HG03521 (cell line): ENCODE measurements around the gene DNAAF9.

Experiments used
- ATAC-seq: cut with Tn5 transposase; IDR thresholded peaks from one replicate; pipeline ENCODE4 v1.9.1; 2021; ENCODE audit warnings: mild to moderate bottlenecking, moderate library complexity; ENCODE audit not compliant: unreplicated experiment

The DNAAF9 gene

DNA sequence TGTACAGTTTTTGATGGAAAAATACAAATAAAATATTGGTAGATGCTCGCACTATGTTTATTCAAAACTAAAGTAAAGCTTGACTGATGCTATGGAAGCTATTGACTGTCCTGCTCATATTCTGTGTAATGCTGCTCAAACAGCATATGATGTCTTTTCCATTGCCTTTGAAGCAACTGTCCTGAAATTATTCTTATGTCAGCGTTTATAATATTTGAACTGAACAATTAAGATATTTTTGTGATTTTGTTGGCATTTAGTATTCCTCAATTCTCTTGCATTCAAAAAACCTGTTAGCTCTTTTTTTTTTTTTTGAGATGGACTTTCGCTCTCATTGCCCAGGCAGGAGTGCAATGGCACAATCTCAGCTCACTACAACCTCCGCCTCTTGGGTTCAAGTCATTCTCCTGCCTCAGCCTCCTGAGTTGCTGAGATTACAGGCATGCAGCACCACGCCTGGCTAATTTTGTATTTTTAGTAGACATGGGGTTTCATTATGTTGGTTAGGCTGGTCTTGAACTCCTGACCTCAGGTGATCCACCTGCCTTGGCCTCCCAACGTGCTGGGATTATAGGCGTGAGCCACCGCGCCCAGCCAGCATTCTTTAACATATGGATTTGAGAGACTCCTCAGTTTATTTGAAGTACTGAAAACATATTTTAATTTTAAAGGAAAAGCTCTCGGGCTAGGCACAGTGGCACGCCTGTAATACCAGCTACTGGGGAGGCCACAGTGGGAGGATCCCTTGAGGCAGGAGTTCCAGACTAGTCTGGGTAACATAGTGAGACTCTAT lies 5.3 kb upstream of the DNAAF9 start:
- ATAC-seq = no peak

DNA sequence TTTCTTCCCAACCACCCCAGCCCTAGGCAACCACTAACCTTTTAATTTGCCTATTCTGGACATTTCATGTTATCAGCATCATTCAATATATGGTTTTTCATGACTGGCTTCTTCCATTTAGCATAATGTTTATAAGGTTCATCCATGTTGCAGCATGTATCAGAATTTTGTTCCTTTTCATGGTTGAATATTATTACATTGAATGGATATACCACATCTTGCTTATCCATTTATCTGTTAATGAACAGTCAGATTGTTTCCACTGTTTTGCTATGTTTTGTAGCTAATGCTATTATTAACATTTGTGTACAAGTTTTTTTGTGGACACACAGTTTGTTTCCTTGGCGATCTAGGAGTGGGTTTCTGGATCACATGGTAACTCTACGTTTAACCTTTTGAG lies 3.0 kb upstream of the DNAAF9 start:
- no peak for ATAC-seq

DNA sequence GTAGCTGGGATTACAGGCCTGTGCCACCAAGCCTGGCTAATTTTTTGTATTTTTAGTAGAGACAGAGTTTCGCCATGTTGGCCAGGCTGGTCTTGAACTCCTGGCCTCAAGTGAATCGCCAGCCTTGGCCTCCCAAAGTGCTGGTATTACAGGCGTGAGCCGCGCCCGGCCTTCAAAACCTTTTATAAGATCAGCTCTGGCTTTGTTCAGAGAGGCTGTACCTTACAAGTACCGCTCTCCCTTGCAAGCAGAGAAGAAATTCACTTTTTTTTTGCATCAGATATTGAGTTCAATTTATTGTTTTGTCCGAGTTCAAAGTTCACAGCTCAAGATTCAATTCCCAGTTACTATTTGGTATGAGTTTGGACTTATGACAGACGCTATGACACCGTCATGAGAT lies 1.9 kb upstream of the DNAAF9 start:
- ATAC-seq = no peak

DNA sequence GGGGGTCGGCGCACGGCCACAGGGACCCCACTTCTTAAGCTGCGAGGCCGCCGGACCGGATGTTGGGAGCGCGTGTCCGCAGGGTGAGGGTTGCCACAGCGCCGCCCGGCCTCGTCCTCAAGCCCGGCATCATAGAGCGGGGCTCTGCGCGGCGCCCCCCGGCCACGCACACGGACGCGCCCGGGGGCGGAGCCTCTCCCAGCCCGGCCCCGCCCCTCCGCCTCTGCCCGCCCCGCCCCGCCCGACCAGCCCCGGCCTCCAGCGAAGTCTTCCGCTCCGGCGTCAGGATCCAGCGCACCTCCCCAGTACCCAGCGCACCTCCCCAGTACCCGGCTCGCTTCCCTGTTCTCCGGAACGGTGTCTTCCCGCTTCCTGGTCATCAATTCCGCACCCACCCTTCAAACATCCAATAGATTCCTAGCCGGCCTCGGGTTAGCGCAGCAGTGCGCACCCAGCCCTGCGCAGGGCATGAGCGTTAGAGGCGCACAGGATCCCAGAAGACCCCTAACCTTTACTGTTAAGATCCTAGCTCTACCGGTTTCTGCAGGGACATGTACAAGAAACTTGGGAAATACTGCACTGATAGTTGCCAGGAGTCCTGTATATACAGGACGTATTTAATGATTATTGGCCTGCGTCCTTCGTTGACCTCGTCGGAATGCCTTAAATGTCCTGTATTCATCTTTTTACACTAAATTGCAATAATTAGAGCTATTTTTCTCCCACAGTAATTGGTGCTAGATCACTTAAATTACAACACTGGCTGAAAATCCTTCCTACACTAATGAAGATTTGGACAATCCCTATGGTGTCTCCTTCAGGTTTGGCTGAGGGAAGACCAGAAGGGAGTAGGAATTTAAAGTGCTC lies 535 bp upstream of the DNAAF9 start:
- peak; percentile 42 for ATAC-seq

DNA sequence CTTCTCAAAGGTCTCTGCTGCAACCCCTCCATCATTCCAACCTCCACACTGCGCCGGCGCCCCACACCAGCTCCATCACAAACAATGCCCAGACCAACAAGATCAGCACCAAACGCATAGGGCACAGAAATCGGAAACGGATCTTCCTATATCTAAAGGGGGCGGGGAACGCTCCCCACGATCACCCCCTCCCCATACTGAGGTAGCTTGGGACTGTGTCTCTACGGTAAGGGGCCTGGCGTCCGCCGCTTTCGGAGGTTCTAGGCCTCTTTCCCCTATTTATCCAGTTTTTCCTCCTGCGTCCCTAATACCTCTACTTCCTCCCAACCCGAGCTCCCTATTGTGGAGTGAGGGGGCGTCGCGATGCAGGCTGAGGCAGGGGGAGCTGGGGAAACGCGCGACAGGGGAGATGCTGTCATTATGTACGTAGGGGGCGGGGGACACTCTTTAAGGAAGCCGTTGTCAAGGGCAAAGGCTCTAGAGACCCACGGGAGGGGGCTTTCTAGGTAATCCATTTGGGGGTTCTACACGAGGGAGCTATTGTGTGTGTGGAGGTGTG lies 909 bp downstream of the DNAAF9 start:
- ATAC-seq = no peak

DNA sequence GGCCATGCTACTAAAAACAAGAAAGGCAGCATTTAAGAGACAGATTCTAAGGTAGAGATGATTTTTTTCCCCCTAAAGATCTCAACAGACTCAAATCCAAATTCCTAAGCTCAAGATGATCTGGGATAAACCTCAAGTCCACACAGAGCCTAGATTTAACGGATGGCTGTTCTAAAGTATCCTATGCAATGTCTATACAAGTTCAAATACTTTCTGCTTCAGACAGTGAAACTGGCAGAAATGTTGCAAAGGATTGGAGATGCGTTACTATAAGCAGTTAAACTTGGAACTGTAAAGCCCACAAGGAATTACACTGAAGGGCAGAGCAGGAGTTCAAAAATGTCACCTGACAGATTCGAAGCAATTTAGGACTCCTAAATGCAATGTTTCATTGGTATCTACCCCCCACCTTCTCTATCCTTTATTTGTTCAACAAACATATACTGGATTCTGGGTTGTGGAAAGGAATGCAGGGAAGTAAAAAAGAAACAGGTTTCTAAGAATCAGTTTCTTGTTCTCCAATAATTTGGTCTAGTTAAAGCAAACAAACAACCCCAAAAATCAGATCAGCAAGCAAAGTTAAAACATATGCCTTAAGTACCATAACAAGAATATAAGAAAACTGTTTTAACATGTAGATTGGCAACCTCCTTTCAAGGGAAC lies 1.6 kb downstream of the DNAAF9 start:
- ATAC-seq = no peak

DNA sequence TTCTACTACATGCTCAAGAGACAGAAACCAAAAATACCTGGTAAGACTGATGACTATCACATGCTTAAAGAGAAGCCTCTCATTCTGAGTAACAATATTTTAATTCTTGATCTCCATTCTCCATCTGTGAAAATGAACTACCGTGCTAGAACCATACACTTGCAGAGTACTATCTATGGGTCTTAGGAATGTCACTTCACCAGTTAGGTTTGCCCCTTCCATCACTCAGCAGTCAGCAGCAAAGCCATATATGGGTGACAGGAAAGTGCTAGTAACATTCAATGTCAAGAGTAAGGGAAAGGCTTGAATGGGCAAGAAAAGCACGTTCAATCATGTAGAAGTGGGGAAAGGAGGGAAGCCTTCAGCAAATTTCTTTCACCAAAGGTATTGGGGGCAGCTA lies 2.3 kb downstream of the DNAAF9 start:
- ATAC-seq = no peak

DNA sequence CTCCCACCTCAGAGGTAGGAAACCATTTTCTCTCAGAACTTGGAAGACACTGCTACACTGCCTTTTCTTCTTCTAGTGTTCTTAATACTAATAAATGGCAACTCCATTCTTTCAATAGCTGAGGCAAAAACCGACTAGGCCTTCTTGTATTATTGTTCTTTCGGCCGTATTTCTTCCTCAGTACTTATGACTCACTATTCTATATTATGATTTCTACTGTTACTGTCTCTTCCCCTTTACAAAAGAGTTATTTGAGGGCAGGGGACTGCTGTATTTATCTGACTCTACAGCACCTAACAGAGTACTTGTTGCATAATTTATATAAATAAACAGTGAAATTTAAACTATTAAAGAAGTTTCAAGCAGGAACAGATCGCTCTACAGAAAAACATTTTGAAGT lies 3.1 kb downstream of the DNAAF9 start:
- no peak for ATAC-seq

DNA sequence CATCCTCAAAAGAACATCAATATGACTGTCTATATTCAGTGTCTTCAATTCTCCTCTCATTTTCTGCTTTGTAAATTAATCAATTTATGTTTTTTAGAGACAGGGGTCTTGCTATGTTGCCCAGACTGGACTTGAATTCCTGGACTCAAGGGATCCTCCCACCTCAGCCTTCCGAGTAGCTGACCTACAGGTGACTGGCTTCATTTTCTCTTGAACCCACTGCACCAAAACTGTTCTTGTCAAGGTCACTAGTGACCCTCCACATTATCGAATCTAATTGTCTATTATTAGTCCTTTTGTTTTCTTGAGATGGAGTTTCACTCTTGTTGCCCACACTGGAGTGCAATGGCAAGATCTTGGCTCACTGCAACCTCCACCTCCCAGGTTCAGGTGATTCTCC lies 3.7 kb downstream of the DNAAF9 start:
- ATAC-seq = no peak

DNA sequence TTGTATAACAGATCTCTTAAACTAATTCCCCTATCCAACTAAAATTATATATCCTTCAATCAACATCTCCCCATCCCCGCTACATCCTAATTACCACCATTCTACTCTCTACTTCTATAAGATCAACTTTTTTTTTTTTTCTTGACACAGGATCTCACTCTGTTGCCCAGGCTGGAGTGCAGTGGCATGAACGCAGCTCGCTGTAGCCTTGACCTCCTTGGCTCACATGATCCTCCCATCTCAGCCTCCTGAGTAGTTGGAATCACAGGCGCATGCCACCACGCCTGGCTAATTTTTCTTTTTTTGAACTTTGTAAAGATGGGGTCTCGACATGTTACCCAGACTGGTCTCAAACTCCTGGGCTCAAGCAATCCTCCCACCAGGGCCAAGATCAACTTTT lies 5.0 kb downstream of the DNAAF9 start:
- no peak for ATAC-seq

DNA sequence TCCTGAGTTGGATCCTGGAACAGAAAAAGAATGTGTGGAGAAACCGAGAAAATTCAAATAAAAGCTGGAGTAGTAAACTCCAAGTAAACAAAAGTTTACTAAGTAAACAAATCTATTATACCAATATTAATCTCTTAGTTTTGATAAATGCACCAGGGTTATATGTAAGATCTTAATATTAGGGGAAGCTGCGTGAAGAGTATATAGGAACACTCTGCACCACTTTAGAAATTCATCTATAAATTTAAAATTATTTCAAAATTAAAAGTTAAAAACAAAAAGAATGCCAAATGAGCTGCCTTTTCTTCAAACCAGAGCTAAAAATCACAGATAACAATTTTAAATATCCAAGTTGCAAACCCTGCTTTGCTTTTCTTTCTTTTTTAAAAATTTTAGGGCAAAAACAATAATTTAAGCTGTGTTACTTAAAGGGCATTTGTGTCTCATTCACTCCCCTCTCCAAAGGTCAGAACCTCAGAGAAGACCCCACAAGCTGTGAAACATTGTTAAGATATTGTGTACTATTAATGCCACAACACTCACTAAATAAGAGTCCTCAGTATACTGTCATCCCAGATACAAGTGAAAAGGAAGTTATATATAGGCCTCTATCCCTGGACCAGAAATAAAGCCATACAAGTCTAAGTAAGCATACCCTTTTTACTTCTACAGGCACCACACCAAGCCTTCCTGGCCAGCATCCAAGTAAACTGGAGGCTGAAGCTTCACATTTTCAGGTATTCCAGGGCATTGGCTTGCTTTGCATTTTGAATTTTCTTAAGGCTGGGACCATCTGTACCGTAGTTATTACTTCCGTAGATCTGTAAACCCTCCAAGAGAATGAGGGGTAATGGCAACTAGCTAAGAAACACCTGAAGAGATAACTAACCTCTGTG lies 7.0 kb downstream of the DNAAF9 start:
- no peak for ATAC-seq

DNA sequence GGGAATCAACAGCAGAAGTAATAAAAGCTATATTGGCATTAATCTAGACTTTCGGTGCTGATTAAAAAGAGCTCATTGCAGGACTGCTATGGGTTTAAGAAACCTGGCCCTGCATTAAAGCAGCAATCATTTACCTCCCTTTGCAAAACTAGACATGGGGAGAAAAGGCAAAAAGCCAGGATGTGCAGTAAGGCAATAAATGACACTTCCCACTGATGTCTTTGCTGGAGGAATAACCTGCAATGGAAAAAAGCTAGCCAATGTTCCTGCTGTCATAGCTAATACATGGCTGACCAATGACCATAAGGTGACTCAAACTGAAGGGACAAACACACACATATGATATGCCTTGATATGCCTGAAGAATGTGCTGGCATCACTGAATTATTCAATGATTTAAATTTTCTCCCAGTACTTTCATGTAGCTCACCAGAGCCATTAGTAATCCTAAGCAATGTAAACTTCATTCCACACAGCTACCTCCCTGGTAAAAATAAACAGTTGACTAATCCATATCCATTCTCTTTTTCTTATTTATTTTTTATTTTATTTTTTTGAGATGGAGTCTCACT lies 8.7 kb downstream of the DNAAF9 start:
- no peak for ATAC-seq

DNA sequence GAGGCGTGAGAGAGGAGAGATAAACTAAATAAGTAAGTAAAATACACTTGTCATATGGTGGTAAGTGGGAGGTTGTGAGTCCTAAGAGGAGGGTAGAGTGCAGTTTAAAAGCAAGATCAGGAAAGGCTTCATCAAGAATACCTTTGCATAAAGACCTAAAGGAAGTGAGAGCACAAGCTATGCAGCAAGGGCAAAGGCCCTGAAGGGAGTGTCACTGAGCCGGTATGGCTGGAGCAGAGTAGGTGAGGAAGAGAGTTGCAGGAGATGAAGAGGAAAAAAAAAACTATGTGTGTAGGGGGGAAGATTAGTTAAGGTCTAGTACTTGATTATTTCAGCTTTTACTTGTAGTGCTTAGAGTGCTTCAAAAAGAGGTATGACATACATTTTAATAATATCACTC lies 11.0 kb downstream of the DNAAF9 start:
- no peak for ATAC-seq

DNA sequence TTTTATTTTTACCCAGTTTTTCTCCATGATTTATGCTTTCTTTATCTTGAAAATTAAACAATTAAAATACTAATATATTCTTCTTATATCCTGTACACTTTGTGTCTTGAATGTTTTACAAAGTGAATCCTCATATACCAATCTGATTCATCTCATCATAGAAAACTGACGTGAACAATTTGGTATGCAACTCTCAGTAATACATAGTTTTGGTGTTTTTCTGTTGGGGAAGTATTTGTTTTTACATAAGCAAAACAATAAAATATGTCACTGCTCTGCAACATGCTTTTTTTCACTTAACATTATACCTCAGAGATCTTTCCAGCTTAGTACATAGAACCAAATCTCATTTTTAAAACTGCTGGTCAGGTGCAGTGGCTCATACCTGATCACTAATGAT lies 14.7 kb downstream of the DNAAF9 start:
- ATAC-seq = no peak

DNA sequence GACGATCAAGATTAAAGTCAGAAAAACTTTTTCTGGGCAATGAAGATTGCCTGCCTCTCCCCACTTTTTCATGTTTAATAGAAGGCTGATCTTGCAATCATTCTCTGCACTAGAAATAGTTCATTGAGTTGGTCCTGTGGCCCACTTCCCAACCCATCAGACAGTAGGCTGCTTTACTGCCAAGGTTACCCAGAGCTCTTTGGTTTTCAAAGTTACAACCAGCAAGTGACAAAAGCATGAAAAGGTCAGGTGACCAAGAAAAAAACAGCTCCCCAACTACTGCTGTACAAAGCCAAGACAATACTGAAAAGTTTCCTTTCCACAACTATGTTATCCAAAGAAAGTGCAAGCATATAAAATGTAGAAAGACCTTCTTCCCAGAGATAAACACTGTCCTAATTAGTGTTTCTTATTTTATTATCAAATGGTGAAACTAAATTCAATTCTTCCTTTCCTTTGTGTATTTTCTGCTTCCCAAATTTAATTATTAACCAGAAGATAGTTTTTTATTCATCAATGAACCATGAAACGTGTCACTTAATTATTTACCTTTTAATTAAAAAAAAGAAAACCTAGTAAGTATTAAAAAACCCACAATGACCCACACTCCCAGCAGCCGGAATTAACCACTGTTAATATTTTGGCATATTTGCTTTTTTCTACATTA lies 16.6 kb downstream of the DNAAF9 start:
- no peak for ATAC-seq

DNA sequence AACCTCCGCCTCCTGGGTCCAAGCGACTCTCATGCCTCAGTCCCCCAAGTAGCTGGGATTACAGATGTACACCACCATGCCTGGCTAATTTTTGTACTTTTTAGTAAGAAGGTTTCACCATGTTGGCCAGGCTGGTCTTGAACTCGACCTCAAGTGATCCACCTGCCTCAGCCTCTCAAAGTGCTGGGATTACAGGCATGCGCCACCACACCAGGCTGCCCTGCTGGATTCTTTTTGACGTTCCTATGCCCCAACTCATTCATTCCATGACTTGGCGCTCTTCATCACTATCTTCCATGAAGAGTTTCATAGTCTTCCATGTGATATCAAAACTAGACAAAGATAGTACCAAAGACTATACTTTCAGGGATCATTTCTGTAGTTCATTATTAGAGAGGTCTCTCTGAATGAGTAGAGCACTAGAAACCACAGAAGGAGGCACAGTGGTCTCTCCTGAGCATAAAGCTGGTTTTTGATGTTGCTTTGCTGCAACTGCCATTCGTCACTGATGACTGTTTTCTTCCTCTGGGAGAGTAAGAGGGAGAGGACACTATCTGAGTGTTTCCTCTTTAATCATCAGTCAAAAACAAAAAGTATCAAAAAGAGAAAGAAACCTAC lies 23.5 kb downstream of the DNAAF9 start:
- ATAC-seq = no peak

DNA sequence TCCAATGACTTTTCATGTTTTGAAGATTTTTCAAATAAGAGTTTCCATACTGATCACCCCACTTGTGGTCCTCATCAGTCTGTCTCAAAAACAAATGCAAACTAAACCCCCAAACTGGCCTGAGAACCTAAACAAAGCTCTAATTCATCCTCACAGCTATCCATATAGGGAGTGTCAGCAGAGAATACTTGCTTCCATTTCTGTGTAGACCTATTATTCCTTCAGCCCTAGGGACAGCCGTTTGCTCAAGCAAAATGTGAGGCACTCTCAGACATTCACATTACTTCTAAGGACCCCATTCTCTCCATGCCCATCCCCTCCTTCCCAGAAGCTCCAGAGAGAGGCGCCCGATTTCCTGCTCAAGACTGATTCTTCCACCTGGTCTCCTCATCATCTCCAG lies 24.6 kb downstream of the DNAAF9 start:
- ATAC-seq = no peak

DNA sequence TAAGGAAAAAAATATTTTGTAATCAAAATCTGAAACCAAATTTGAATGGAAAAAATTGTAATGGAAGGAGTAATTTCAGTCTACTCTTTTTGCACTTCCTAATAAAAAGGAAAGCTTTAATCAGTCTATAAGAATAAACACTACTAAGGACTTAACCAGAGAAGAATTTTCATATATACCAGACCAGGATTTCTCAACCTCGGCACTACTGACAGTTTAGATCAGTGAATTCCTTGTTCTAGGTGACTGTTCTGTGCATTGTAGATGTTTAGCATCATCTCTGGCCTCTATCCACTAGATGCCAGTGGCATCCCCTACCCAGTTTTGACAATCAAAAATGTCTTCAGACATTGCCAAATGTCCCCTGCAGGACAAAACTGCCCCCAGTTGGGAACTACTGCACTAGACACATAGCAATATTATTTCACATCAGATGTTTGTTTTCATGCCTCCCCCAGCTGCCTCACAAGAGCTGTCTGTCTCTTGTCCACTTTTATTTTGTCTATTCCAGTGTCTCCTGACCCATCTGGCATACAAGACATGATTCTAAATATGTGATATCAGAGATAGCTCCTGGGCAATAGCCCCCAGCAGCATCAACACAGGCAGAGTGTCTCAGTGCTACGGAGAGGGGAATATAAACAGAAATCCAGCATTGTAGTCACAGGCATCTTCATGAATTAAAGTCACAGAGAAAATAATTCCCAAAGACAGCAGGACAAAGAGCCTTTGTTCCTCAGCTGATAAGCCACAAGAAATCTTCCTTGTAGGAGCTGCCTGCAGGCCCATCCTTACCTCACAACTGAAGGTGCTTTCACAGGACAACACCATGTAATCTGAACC lies 27.0 kb downstream of the DNAAF9 start:
- ATAC-seq = no peak
